Suprapubic skin (tissue), 4 donors: ENCODE data around the gene EYA2.

ENCODE experiments used
- EP300 ChIP-seq: sonication (generic); formaldehyde crosslinking; IDR thresholded peaks from one replicate; pipeline ENCODE4 v1.6.1; 2017; ENCODE audit warnings: antibody characterized with exemption
- POLR2AphosphoS5 ChIP-seq, 3 donors: sonication (generic); formaldehyde crosslinking; IDR thresholded peaks; one replicate each; pipeline ENCODE4 v1.6.1; 2017; ENCODE audit warnings: antibody characterized with exemption in 3 of 3
- TF ChIP-seq, protein P1 (sequence below), 2 donors: fragments of 200-600 bp in 1 of 2; fragments of 450-650 bp in 1 of 2; sonication (generic) in 1 of 2; IDR thresholded peaks; one replicate each; pipeline ENCODE4 v1.5.1; 2016 to 2019; ENCODE audit warnings: antibody characterized with exemption in 2 of 2, mild to moderate bottlenecking in 1 of 2, moderate library complexity in 1 of 2

DNA sequence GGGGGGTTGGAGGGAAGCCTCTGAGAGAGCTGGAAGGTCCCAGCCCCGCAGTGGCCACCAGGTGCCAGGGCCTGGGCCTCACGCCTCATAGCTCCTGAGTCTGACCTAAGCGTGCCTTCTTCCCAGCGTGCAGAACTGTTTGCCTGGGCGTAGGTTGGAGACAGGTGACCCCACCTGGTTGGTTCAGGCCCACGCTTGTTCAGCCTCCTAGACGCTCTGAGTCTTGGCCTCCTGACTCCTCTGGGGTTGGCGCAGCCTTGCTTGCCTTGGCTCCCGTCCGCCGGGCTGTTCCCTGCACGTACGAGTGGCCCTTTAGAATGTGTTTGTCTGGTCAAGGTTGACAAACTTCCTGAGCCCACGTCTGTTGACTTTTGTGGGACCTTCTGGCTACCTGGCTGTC lies 70.8 kb downstream of the EYA2 start:
- TF ChIP-seq, protein P1, sequence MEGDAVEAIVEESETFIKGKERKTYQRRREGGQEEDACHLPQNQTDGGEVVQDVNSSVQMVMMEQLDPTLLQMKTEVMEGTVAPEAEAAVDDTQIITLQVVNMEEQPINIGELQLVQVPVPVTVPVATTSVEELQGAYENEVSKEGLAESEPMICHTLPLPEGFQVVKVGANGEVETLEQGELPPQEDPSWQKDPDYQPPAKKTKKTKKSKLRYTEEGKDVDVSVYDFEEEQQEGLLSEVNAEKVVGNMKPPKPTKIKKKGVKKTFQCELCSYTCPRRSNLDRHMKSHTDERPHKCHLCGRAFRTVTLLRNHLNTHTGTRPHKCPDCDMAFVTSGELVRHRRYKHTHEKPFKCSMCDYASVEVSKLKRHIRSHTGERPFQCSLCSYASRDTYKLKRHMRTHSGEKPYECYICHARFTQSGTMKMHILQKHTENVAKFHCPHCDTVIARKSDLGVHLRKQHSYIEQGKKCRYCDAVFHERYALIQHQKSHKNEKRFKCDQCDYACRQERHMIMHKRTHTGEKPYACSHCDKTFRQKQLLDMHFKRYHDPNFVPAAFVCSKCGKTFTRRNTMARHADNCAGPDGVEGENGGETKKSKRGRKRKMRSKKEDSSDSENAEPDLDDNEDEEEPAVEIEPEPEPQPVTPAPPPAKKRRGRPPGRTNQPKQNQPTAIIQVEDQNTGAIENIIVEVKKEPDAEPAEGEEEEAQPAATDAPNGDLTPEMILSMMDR (IDR thresholded peaks at IDR 0.05) = no peak
- TF ChIP-seq EP300 = no peak
- TF ChIP-seq POLR2AphosphoS5 (IDR thresholded peaks at IDR 0.05) = no peak
